OCI-M2 (cell line): ENCODE data around the gene SLC5A10.
"Not testable (repeated sequence)": the region's sequence is repeated elsewhere in the genome, so short reads cannot be mapped to it uniquely, and the experiment has no call there.

Source experiments
- DNase-seq: peaks from one replicate; lab custom pipeline; 2025; ENCODE audit not compliant: unreplicated experiment; lab: John Stamatoyannopoulos, UW

SLC5A10 gene

DNA sequence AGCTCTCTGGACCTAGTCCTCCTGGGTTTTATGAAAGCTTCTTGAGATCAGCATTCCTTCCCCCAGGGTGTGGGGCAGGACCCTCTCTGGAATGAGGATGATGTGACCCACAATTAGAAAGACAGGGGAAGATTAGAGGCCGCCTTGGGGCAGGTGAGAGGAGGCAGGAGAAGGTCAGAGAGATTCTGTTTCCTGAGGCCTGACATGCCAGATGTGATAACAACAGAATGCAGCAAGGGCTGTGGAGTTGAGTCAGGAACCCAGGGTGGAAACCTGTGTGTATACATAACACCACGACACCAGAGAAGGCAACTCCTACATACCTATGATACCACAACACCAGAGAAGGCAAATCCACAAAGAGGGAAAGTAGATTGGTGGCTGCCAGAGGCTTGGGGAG lies 5.4 kb upstream of the SLC5A10 start:
- no peak for DNase-seq

DNA sequence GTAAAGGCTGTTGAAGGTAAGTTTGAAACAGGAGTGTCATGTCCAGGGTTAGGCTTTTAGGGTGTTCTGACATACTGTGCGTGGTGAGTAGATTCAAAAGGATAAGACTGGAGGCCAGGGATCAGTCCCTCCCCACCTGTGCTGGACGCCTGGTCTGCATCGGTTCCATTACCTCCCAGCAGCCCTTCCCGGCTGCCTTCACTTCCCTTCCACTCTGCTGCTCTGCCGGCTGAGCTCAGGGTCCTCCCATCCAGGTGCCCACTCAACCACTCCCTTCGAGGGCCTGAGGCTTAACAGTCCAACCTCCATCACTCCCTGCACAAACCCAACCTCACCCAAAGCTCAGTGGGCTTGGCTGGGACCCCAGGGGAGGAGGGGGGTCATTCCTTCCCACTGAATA lies 4.1 kb upstream of the SLC5A10 start:
- no peak for DNase-seq

DNA sequence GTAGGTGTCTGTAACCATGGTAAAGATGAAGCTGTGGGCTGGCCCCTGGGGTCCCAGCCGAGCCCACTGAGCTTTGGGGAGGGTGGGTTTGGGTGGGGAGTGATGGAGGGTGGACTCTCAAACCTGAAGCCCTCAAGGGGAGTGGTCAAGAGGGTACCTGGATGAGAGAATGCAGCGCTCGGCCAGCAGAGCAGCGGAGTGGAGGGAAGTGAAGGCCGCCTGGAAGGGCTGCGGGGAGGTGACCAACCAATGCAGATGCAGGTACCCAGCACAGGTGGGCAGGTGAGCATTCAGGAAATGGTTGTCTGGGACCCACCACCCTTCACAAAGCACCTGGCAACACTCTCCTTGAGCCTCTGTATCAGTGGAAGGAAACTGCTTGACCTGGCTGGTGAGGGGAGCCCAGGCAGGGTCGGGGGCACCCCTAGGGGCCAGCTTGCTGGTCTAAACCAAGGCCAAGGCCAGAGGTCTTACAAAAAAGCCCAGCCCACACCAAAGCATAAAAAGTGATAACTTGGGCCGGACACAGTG lies 3.4 kb upstream of the SLC5A10 start:
- DNase-seq = no peak

DNA sequence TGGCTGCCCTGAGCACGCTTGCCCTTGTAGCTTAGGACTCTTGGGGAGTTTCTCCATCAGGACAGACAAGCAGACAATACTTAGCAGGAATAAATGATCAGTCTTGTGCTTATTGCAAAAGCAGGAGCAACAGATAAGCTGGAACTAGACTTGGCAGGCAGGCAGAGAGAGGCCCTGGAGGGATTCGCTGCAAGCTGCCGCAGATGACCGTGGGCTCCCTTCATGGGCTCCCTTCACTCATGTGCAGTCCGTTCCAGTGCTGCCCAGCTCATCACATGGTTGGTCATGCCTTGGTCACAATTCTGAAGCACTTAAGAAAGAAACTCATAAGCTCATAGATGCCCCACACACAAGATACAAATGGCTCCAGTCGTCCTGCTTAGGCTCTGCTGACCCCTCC lies 2.4 kb upstream of the SLC5A10 start:
- DNase-seq = no peak

DNA sequence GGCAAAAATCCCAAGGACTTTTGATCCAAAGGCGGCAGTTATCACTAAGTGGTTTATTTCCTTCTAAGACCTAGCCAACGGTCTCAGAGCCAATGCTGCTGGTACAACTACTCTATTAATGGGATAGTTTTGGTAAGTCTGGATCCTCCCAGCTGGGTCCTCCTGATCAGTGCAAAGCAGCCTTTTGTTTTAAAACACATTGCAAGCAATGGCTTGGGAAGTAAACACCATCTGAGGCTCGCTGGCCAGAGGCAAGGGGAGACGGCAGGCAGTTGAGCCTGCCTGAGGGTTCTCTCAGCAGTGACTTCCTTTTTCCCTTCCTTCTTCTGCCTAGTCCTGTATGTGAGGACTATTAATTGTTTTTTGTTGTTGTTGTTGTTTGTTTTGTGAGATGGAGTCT lies 1.6 kb upstream of the SLC5A10 start:
- no peak for DNase-seq

DNA sequence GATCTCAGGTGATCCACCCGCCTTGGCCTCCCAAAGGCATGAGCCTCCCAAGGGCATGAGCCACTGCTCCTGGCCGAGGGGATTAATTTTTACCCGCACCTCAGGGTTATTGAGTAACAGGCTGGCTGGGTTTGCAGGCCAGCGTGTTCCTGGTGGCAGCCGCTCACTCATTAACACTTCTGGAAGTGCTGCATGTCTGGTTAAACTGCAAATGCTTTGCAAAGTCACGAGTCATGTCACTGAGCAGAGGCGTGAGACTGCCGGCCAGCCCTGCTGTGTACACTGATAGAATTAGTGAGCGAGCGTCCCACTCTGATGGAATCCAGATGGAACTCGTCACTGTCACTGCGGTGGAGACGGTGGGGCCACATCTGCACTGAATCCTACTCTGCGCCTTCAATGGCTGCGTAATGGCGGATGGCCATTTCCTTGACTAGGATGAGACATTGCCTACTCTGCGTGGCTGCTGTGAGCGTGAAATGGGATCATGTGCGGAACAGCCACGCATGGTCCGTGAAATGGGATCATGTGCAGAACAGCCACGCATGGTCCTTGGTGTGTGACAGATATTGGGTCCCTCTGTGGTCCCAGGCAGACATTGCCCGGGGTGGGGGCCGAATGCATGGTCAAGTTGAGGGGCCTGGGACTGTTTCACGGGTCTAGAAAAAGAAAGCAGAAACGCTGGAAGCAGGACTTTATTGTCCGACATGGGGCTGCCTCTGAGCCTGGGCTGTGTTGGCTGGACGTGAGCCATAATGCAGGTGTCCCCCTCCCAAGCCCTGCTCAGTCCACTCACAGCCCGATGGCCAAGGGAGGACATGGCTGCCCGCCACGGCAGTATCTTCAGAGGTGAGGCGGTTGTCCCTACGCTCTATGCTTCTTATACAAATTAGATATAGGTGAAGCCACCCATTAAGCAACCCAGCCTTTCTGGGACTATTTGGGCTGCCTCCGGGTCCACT lies 740 bp upstream of the SLC5A10 start:
- no peak for DNase-seq

DNA sequence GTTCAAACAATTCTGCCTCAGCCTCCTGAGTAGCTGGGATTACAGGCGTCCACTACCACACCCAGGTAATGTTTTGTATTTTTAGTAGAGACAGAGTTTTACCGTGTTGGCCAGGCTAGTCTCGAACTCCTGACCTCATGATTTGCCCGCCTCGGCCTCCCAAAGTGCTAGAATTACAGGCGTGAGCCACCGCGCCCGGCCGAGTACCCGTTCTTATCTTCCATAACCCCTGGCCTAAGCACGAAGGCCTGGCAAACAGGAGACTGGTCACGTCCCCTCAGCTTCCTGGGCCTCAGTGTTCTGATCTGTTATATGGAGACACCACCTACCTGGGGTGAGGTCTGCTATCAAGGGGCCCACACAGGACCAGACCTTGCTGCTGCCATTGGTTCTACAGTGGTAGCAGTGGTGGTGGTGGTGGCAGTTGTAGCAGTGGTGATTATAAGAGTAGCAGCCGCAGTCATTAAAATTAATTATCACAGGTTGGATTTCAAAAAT lies 1.3 kb downstream of the SLC5A10 start:
- DNase-seq = no peak

DNA sequence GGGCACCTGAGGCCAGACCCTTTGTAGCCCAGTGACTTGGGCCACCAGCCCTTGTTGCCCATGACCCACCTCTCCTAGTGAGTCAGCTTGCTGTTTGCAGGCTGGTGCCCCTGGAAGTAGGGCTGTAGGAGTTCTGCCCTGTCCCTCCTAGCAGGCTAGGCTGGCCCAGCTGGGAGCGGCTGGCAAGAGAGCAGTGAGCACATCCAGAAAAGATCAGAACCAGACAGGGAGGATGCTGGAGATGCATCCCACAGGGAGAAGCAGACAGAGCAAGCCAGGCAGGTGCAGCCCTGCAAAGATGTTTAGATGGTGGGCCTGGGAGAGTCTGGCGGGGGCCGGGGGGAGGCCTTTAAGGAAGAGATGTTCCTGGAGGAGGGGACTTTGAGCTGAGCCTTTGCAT lies 2.4 kb downstream of the SLC5A10 start:
- no peak for DNase-seq

DNA sequence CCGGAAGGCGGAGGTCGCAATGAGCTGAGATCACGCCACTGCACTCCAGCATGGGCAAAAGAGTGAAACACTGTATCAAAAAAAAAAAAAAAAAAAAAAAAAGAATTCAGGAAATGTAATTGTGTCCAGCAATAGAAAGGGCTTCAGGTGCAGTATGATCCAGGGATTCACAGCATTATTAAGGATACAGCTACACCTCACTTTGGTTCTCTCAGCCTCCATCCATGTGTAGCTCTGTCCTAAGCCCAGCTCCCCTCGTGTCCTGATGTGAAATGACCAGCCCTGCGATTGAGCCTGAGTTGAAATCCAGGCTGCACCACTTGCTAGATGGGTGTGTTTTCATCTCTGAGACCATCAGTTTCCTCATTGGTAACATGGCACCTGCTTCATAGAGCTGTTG lies 3.0 kb downstream of the SLC5A10 start:
- no peak for DNase-seq

DNA sequence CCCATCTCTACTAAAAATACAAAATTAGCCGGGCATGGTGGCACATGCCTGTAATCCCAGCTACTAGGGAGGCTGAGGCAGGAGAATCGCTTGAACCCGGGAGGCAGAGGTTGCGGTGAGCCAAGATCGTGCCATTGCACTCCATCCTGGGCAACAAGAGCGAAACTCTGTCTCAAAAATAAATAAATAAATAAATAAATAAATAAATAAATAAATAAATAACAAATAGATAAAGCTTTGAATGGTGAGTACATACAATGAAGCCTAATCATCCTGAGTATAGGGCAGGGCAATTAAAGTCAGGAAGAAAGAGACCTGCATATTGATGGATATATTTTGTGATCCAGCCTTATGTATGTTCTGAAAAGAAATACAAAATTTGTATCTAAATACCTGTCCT lies 4.1 kb downstream of the SLC5A10 start:
- DNase-seq = not testable (repeated sequence)

DNA sequence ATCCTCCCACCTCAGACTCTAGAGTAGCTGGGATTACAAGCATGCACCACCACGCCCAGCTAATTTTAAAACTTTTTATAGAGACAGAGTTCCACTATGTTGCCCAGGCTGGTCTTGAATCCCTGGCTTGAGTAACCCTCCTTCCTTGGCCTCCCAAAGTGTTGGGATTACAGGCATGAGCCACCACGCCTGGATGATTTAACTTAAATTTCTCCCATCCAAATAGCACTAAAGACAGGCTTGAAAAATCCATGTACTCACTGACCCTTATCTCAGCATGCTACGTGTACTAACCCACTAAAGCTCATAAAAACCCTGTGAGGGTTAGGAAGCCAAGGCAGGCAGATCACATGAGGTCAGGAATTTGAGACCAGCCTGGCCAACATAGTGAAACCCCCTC lies 4.6 kb downstream of the SLC5A10 start:
- no peak for DNase-seq

DNA sequence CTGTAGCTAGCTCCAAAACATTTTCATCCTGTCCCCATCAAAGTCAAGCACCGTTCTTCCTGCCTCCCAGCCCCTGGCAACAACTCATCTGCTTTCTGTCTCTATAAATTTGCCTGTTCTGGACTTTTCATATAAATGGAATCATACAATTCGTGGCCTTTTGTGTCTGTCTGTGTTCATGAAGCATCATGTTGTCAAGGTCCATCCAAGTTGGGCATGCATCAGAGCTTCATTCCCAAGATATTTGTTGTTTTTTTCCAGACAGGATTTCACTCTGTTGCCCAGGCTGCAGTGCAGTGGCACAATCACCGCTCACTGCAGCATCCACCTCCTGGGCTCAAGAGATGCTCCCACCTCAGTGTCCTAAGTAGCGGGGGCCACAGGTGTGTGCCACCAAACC lies 5.9 kb downstream of the SLC5A10 start:
- no peak for DNase-seq

DNA sequence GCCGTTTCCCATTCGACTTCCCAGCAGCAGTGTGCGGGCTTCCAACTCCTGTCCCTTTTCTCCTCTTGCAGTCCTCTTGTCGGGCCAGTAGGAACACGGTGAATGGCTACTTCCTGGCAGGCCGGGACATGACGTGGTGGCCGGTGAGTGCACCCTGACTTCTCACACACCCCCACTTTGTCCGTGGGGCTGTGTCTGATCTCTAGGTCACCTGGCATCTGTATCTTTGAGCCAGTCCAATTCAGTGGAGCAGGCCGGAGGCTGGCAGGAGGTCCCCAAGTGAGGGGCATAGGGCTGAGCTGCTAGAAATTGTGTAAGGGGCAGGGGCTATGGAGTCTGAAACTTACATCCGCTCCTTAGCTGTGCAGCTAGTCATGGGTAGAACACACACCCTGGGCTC lies 6.6 kb downstream of the SLC5A10 start:
- no peak for DNase-seq

DNA sequence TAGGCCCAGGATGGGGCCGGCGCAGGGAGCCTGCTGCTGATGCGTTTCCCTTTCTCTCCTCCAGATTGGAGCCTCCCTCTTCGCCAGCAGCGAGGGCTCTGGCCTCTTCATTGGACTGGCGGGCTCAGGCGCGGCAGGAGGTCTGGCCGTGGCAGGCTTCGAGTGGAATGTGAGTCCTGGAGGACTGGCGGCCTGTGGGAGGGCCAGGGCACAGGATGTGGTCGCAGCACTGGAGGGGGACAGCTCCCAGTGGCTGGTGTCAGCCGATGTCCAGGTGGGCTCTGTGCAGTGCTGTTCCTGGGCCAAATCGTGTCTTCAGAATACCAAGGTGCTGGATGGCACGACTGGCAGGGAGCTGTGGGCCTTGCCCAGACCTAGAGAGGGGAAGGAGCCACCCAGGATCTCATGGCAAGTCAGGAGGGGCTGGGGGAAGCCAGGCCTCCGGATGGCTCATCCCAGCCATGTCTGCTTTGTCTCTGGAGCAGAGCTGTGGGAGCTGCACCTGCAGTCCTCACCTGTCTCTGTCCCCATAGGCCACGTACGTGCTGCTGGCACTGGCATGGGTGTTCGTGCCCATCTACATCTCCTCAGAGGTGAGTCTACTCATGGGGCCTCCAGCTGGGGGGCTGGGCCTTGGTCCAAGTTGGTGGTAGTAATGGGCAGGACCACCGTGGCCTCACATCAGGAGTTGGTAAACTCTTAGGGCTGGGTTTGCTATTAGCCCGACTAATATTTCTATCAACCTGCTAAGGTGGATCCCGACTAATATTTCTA lies 7.3 kb downstream of the SLC5A10 start:
- no peak for DNase-seq

DNA sequence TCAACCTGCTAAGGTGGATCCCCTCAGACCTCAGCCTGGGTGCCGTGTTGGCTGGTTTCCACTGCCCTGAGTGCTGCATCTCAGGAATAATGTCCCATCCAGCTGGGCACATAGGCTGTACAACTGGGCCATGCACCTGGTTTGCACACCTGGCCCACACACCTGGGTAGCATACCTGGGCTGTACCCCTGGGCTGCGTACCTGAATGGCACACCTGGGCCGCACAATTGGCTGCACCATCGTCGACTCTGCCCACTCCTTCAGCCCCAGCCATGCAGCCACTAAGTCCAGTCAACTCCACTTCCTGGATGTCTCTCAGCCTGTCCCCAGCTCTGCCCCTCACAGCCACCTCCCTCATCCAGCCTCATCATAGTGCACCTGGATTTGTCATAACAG lies 7.9 kb downstream of the SLC5A10 start:
- no peak for DNase-seq

DNA sequence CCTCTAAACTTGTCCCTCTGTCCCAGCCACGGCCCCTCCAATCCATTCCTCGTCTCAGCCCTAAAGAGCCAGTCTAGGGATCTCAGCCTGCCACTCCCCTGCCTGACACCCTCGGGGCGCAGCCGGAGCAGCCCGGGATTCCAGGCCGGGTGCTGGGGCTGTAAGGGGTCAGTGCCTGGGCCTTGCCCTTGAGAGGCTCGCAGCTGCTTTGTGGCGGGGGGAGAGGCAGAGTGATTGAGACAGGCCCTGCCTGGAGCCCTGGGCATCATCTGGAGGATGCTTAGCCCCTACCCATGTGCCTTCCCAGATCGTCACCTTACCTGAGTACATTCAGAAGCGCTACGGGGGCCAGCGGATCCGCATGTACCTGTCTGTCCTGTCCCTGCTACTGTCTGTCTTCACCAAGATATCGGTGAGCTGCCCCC lies 8.3 kb downstream of the SLC5A10 start:
- DNase-seq = no peak

DNA sequence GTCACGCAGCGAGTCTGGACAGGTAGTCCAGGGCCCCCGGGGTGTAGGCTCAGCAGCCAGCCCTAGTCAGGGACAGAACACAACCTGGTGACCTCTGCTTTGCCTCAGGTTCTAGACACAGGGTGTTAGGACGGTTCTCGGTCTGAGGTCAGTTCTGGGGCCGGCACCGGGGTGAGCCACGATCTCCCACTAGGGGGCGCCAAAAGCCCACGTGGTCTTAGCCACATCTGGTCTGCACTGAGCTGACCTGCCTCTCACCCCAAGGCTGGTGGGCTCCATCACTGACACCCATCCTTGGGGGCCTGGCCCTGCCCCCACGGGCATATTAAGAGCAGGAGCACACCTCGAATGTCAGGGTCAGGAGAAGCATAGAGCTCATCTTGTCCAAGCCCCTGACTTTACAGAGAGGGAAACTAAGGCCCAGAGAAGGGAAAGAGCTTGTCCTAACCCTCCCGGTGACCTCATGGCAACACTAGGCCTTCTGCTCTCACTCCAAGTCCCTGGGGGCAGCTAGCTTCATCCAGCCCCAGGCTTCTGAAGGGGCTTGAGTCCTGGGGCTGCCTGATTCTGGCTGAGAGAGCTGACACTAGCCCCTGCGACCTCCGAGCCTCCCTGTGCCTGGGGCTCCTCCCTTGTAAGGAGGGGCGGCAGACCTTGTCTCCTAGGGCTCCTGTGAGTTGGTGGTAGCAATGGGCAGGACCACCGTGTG lies 9.0 kb downstream of the SLC5A10 start:
- peak; percentile 78 for DNase-seq

DNA sequence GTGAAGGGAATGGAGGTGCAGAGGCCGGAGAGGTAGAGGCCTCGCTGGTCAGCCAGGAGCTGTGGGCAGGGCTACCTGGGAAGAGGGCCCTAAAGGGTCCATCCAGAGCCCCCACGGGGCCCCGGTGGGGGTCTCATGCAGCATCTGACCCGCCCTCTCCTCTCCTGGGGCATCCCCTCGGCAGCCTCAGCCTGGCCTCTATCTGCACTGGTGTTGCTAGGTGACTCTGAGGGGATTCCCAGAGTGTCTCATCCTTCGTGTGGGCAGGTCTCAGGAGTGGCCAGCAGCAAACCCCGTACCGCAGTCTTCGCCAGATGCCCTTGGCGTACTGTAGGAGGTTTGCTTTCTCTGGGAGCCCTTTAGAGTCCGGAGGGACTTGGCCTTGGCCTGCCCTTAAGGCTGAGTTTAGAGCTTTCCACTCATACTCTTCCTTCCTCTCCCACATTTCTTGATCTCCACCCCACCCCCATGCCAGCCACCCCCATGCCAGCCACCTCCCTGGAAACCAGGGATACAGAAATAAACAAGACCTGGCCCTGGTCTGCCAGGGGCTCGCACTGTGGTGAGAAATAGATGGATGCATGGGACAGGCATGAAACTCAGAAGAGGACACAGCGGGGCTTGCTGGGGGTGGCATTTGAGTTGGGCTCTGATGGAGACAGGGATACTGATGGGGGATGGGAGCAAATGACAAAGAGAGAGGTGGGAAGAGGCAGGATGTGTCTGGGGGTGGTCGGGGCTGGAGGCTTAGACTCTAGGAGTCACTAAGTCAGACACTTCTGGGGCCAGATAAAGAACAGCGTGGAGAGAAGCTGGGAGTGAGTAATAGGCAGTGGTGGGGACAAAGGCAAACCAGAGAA lies 9.9 kb downstream of the SLC5A10 start:
- no peak for DNase-seq

DNA sequence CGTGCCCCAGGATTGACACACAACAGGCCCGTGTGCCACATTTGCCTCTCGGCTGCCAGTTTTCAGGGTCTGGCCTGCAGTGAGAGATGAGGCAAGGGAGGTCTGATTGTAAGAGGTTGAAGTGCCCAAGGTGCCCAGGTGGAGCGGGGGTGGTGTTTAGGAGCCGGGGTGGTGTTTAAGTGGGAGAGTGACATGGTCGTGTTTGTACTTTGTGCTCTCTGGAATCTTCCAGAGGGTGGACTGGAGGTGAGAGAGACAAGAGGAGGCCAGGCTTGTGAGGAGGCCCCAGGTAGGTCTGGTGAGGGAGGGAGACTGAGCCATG lies 10.5 kb downstream of the SLC5A10 start:
- no peak for DNase-seq
